RWPE2 (cell line): ENCODE measurements around the gene MARCHF9.

ENCODE experiments used
- ATAC-seq: fragments of 200-7000 bp; cut with Tn5 transposase; 3 replicates; pipeline ENCODE4 v1.9.1; 2021; ENCODE audit warnings: low read depth
- DNase-seq: peaks from one replicate; pipeline ENCODE4 v3.0.0-alpha.2; 2020; ENCODE audit warnings: low spot score
- H3K27ac ChIP-seq: fragments of 450-650 bp; 2 replicates; pipeline ENCODE4 v1.5.1; 2017; ENCODE audit warnings: mild to moderate bottlenecking; ENCODE audit not compliant: poor library complexity, severe bottlenecking
- H3K27me3 ChIP-seq: fragments of 250-450 bp; sonication (Bioruptor Pico); 2 replicates; pipeline ENCODE4 v1.5.1; 2021; ENCODE audit warnings: mild to moderate bottlenecking, moderate library complexity; ENCODE audit not compliant: insufficient read depth, poor library complexity, severe bottlenecking
- H3K36me3 ChIP-seq: fragments of 250-450 bp; sonication (Bioruptor Pico); 2 replicates; pipeline ENCODE4 v1.5.1; 2020; ENCODE audit warnings: low read depth, mild to moderate bottlenecking, moderate library complexity
- H3K4me1 ChIP-seq: fragments of 250-450 bp; sonication (Bioruptor Pico); 2 replicates; pipeline ENCODE4 v1.5.1; 2021; ENCODE audit warnings: mild to moderate bottlenecking, moderate library complexity; ENCODE audit not compliant: insufficient read depth, poor library complexity, severe bottlenecking
- H3K4me3 ChIP-seq: fragments of 250-450 bp; sonication (Bioruptor Pico); 2 replicates; pipeline ENCODE4 v1.5.1; 2021; ENCODE audit warnings: mild to moderate bottlenecking, moderate library complexity; ENCODE audit not compliant: severe bottlenecking
- H3K9me3 ChIP-seq: fragments of 250-450 bp; sonication (Bioruptor Pico); 2 replicates; pipeline ENCODE4 v1.5.1; 2021; ENCODE audit warnings: mild to moderate bottlenecking, moderate library complexity; ENCODE audit not compliant: severe bottlenecking
- TF ChIP-seq, protein P1 (sequence below): fragments of 450-650 bp; IDR thresholded peaks from one replicate; pipeline ENCODE4 v1.5.1; 2017; ENCODE audit warnings: mild to moderate bottlenecking, moderate library complexity; ENCODE audit not compliant: poor library complexity, severe bottlenecking

The MARCHF9 gene

DNA sequence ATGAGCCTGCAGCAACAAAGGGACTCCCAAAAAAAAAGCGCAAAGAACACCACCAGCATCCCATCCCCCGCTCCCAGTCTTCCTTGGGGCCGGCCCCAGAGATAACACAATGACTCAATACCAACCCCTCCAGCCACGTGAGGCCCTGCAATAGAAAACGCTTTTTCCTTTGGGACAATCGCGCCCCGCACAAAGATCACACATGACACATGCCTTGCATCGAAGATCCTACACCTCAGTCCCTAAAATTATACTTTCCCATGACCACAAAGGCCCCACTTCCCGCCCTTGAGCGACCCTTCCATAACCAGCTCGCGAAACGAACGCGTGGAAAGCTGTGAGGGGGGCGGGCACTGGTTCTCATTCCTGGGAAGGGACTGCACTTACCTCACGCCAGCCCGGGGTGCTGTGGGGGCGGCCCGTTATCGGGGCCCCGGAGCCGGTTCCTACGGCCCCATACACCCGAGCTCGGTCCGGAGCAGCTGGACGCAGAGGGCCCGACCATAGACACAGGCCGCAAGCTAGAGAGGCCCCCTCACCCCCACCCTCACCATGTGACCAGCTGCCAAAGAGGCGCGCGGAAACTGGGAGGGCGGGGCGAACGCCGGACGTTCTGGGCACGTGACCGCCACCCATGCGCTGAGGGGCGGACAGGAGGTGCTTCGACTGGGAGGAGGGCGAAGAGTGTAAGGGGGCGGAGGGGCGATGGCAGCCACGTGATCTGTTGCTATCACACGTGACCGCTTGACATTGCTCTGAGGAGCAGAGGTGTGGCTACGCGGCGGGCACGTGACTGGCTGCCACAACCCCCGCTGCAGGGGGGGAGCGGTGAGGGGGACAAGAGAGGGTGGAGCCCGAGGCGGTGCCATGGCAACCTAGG, 2.9 kb upstream of the MARCHF9 start, which contains the start of gene CDK4:
TSS of gene CDK4 (minus strand) at position 523 of the 880 bp plus-strand sequence. CDS start 593 bp downstream, outside the sequence.
- peaks cover 8% of the 10 kb centered on the region for H3K4me1 ChIP-seq

GRCh38 chr12:57752668-57753000, 2.3 kb upstream of the MARCHF9 start:
- Histone ChIP-seq H3K27me3 (no peaks in the 10 kb centered on the region), H3K4me3 (peak overlapping the region; percentile 13), H3K4me1 (peaks cover 8% of the 10 kb centered on the region), H3K36me3 (peaks cover 40% of the 10 kb centered on the region), H3K9me3 (no peaks in the 10 kb centered on the region), H3K27ac (peak overlapping the region; percentile 65)
- ATAC-seq = no peak
- no peak for DNase-seq
- TF ChIP-seq, protein P1, sequence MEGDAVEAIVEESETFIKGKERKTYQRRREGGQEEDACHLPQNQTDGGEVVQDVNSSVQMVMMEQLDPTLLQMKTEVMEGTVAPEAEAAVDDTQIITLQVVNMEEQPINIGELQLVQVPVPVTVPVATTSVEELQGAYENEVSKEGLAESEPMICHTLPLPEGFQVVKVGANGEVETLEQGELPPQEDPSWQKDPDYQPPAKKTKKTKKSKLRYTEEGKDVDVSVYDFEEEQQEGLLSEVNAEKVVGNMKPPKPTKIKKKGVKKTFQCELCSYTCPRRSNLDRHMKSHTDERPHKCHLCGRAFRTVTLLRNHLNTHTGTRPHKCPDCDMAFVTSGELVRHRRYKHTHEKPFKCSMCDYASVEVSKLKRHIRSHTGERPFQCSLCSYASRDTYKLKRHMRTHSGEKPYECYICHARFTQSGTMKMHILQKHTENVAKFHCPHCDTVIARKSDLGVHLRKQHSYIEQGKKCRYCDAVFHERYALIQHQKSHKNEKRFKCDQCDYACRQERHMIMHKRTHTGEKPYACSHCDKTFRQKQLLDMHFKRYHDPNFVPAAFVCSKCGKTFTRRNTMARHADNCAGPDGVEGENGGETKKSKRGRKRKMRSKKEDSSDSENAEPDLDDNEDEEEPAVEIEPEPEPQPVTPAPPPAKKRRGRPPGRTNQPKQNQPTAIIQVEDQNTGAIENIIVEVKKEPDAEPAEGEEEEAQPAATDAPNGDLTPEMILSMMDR = no peak

More for the DNA sequence above, 2.9 kb upstream of the MARCHF9 start, which contains the start of gene CDK4:
- H3K4me3 ChIP-seq = peak within 1 kb of the TSS; percentile 82
- ATAC-seq = peak; percentile 69
- H3K27ac ChIP-seq = peak within 1 kb of the TSS; percentile 65
- TF ChIP-seq, protein P1 = no peak
- no peaks in the 10 kb centered on the region for H3K27me3 ChIP-seq
- no peaks in the 10 kb centered on the region for H3K9me3 ChIP-seq
- peak; percentile 99 for DNase-seq
- peaks cover 42% of the 10 kb centered on the region for H3K36me3 ChIP-seq

DNA sequence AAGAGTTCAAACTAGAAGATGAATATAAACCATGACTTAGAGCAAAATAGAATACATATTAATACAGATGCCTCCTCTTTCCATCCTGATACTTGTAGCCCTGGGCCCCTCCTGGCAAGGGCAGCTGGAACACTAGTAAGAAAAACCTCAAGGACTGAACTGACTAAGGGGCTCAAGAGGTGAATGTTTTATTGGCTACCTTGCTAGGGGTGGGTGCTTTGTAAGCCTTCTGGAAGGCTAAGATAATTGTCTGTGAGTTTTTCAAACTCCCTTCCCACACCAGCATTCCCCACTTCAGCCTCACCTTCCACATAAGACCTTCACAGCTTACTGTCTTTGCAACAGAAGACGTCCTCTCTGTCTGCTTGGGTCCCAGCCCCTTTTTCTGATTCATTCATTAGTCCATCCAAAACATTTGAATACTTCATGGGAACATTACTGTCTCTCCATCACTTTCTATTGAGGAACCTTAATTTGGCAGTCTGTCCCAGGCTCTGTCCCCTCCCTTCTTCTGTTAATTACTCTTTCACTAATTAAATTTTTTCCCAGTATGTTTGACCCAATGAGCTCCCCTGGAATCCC, 1.1 kb upstream of the MARCHF9 start:
- Histone ChIP-seq H3K4me1 (peaks cover 8% of the 10 kb centered on the region), H3K27me3 (no peaks in the 10 kb centered on the region), H3K9me3 (no peaks in the 10 kb centered on the region), H3K27ac (peak overlapping the region; percentile 65), H3K36me3 (peaks cover 33% of the 10 kb centered on the region), H3K4me3 (no peak overlapping the region)
- DNase-seq (no peak), ATAC-seq (no peak)
- TF ChIP-seq, protein P1 = no peak

GRCh38 chr12:57755194-57755453, 221 bp downstream of the MARCHF9 start:
- DNase-seq (no peak), ATAC-seq (no peak)
- H3K27me3 ChIP-seq = no peaks in the 10 kb centered on the region
- peak overlapping the region; percentile 78 for H3K4me3 ChIP-seq
- H3K9me3 ChIP-seq = no peaks in the 10 kb centered on the region
- H3K36me3 ChIP-seq = peaks cover 20% of the 10 kb centered on the region
- TF ChIP-seq, protein P1 = no peak
- peak overlapping the region; percentile 65 for H3K27ac ChIP-seq
- peaks cover 8% of the 10 kb centered on the region for H3K4me1 ChIP-seq
